Neural cell (in vitro differentiated cells): ENCODE results near the gene LRRC71.

Experiments
- EP300 ChIP-seq: fragments of 450-650 bp; conservative IDR thresholded peaks from 2 replicates; pipeline ENCODE4 v1.6.1; 2014; ENCODE audit warnings: antibody characterized with exemption, mild to moderate bottlenecking, moderate library complexity; ENCODE audit not compliant: poor library complexity, severe bottlenecking
- EZH2 ChIP-seq: fragments of 200-600, 300-800 bp; shearing (Covaris generic), sonication (generic); IDR thresholded peaks from 2 replicates; pipeline ENCODE4 v1.6.1; 2014; ENCODE audit warnings: antibody characterized with exemption, low read length, borderline replicate concordance, mild to moderate bottlenecking; ENCODE audit not compliant: insufficient read depth, poor library complexity, severe bottlenecking
- POLR2AphosphoS5 ChIP-seq: IDR thresholded peaks from 2 replicates; pipeline ENCODE4 v1.6.1; 2012
- RAD21 ChIP-seq: fragments of 450-650 bp; conservative IDR thresholded peaks from 2 replicates; pipeline ENCODE4 v1.6.1; 2014; ENCODE audit warnings: antibody characterized with exemption, mild to moderate bottlenecking, moderate library complexity
- SMC3 ChIP-seq: fragments of 450-650 bp; conservative IDR thresholded peaks from 2 replicates; pipeline ENCODE4 v1.6.1; 2014; ENCODE audit warnings: antibody characterized with exemption, mild to moderate bottlenecking, moderate library complexity; ENCODE audit not compliant: poor library complexity
- TF ChIP-seq, protein P1 (sequence below): fragments of 450-650 bp; IDR thresholded peaks from 2 replicates; pipeline ENCODE4 v1.5.1; 2014; ENCODE audit warnings: antibody characterized with exemption, mild to moderate bottlenecking, moderate library complexity; ENCODE audit not compliant: poor library complexity, severe bottlenecking

DNA sequence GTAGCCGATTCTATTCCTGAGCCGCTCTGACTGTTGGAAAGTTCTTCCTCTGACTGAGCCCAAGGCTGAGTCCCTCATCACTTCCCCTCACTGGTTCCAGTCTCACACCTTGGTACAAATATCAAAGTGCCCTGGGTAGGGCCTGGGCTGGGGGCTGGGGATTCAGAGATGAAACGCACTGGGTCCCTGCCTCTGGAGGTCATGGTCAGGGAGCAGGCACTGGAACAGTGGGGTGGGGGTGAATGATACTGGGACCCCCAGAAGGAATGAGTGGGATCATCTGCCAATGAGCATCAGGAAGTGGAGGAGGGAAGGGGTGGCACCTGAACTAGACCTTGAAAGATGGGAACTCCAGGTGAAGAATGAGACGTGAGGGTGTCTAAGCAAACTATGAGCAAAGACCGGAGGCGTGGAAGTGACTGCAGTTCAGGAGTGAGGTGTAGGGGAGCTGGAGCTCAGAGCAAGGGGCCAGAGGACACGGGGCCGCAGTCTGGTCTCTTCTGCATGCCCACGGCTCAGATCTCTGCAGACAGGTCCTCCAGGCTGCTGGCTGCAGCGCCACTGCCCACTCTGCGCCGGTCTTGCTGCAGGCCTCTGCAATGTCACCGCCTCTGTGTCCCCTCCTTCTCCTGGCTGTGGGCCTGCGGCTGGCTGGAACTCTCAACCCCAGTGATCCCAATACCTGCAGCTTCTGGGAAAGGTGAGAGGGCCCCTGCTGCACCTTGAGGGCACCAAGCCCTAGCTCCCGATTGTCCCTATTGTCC, 16.9 kb upstream of the LRRC71 start:
- TF ChIP-seq, protein P1, sequence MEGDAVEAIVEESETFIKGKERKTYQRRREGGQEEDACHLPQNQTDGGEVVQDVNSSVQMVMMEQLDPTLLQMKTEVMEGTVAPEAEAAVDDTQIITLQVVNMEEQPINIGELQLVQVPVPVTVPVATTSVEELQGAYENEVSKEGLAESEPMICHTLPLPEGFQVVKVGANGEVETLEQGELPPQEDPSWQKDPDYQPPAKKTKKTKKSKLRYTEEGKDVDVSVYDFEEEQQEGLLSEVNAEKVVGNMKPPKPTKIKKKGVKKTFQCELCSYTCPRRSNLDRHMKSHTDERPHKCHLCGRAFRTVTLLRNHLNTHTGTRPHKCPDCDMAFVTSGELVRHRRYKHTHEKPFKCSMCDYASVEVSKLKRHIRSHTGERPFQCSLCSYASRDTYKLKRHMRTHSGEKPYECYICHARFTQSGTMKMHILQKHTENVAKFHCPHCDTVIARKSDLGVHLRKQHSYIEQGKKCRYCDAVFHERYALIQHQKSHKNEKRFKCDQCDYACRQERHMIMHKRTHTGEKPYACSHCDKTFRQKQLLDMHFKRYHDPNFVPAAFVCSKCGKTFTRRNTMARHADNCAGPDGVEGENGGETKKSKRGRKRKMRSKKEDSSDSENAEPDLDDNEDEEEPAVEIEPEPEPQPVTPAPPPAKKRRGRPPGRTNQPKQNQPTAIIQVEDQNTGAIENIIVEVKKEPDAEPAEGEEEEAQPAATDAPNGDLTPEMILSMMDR, result no peak
- no peak for TF ChIP-seq POLR2AphosphoS5
- TF ChIP-seq SMC3, result no peak
- TF ChIP-seq EZH2, result no peak
- no peak for TF ChIP-seq RAD21
- TF ChIP-seq EP300, result no peak
